ENCODE results near the gene PELI1. TPM values are rescaled to one million over a fixed set of nuclear protein-coding genes. Genes with fewer than 3 reads are reported as not detected.

The PELI1 gene
- total and polyA plus RNA-seq, 2 of the 8 experiments (the other 6 are each of a cell fraction or from before 2014, with no cell fraction given): 21.8 to 57.1 TPM

- POLR2A ChIA-PET (ENCODE audit: partially characterized antibody): no interaction called here
- no peak overlapping the region for H2AK5ac ChIP-seq (ENCODE audit: low read depth, low read length)
- no peak overlapping the region for H2AFZ ChIP-seq (ENCODE audit: low read length)
- 93% methylated on average over 2 of the region's 2 CpGs; no CpG with 5 or more reads in 1 of the 2 experiments for WGBS, 2 experiments (ENCODE audit: extremely low coverage in 1 of 2, insufficient coverage in 1 of 2, insufficient read length in 1 of 2, insufficient replicate concordance in 2 of 2, low coverage in 1 of 2, low lambda C conversion rate in 2 of 2, missing lambda C conversion rate in 1 of 2)
- FAIRE-seq (no peak), DNase-seq (ENCODE audit: low read depth in 1 of 2, low spot score in 2 of 2) (no peak)
- peaks cover 2% of the 10 kb centered on the region; the same call in 1 of the 2 replicates for H3K23me2 ChIP-seq (ENCODE audit: low read depth, low read length)
- no peak overlapping the region for H4K91ac ChIP-seq (replicated peaks; ENCODE audit: insufficient read length, low read length)
- H3K27ac ChIP-seq (ENCODE audit: low read depth, low read length): no peak overlapping the region
- H2BK120ac ChIP-seq (replicated peaks; ENCODE audit: low read depth, low read length): no peak overlapping the region
- no peaks in the 10 kb centered on the region for H3K9me3 ChIP-seq (ENCODE audit: insufficient read depth in 2 of 2, low read depth in 1 of 2, low read length in 1 of 2)
- H3K36me3 ChIP-seq (ENCODE audit: control insufficient read depth in 2 of 4, insufficient read depth in 4 of 4, low read length in 3 of 4): no peaks in the 10 kb centered on the region
- no peak overlapping the region for H3K4me3 ChIP-seq (ENCODE audit: extremely low read depth in 1 of 4, insufficient read depth in 2 of 4, low read depth in 3 of 4, low read length in 4 of 4)
- H3K4me1 ChIP-seq (replicated peaks in 1 of 4; ENCODE audit: control insufficient read depth in 3 of 4, insufficient read depth in 4 of 4, low read length in 3 of 4): no peaks in the 10 kb centered on the region
- H2BK12ac ChIP-seq (ENCODE audit: low read depth, low read length): no peak overlapping the region
- H3K27me3 ChIP-seq (replicated peaks in 1 of 4; ENCODE audit: control insufficient read depth in 3 of 4, extremely low read depth in 1 of 4, insufficient read depth in 3 of 4, low read length in 3 of 4): no peaks in the 10 kb centered on the region
- no peak overlapping the region for H3K23ac ChIP-seq (ENCODE audit: insufficient read length)
- H4K5ac ChIP-seq (ENCODE audit: insufficient read length, low read depth, low read length): no peak overlapping the region
- no peak overlapping the region for H4K8ac ChIP-seq (ENCODE audit: extremely low read depth, insufficient read depth, low read length)
- H3K18ac ChIP-seq (ENCODE audit: extremely low read depth, low read length): no peak overlapping the region
- CTCF ChIA-PET (ENCODE audit: partially characterized antibody): interaction anchor here (1.1 kb wide), 1 partner anchor 531 kb away, joined by 3 read pairs; no protein-coding TSS in a partner anchor
- H2BK5ac ChIP-seq (ENCODE audit: low read depth, low read length): no peak overlapping the region
- H3K4me2 ChIP-seq (ENCODE audit: insufficient read depth in 1 of 2, low read depth in 2 of 2, low read length in 2 of 2): no peak overlapping the region
- H3K14ac ChIP-seq (ENCODE audit: insufficient read length): no peak overlapping the region
- no peaks in the 10 kb centered on the region for H3K79me2 ChIP-seq (ENCODE audit: control insufficient read depth in 1 of 2, insufficient read depth in 2 of 2, low read length in 2 of 2)
- H3K4ac ChIP-seq (replicated peaks; ENCODE audit: insufficient read length, low read depth, low read length): no peak overlapping the region
- H3K79me1 ChIP-seq (ENCODE audit: low read depth, low read length): no peaks in the 10 kb centered on the region
- no peak overlapping the region for H3K9ac ChIP-seq (replicated peaks in 1 of 4; ENCODE audit: extremely low read depth in 1 of 4, low read depth in 3 of 4, low read length in 3 of 4)
- H2BK15ac ChIP-seq (ENCODE audit: low read length): no peak overlapping the region
- H3K56ac ChIP-seq (replicated peaks; ENCODE audit: insufficient read length, low read depth, low read length): no peak overlapping the region
- TF ChIP-seq ZNF274 (IDR thresholded peaks at IDR 0.05; ENCODE audit: borderline replicate concordance, extremely low read depth, low read length) (no peak), CTBP2 (IDR thresholded peaks at IDR 0.05; ENCODE audit: borderline replicate concordance, insufficient read depth, insufficient read length, low read length) (no peak), EZH2 (IDR thresholded peaks at IDR 0.05; ENCODE audit: low read depth, low read length, severe bottlenecking) (no peak), SP1 (IDR thresholded peaks at IDR 0.05; ENCODE audit: low read depth, low read length) (no peak), FOSL1 (IDR thresholded peaks at IDR 0.05; ENCODE audit: insufficient read depth, low read depth, low read length) (no peak), HDAC2 (IDR thresholded peaks at IDR 0.05; ENCODE audit: borderline replicate concordance in 1 of 2, low read depth in 2 of 2, low read length in 2 of 2) (no peak)
- H2BK20ac ChIP-seq (ENCODE audit: low read length): no peak overlapping the region
- H4K20me1 ChIP-seq (replicated peaks in 1 of 2; ENCODE audit: control insufficient read depth in 1 of 2, insufficient read depth in 2 of 2, low read length in 2 of 2): no peaks in the 10 kb centered on the region
Measured at GRCh38 chr2:64085936-64086335, 58.3 kb downstream of the PELI1 start.
